ENCODE measurements around the gene GIPR. TPM values are rescaled to one million over a fixed set of nuclear protein-coding genes. Genes with fewer than 3 reads are reported as not detected.

Gene GIPR
- total and polyA plus RNA-seq, 3 donors from 2014 or later: 0.16 to 0.74 (median 0.50) TPM

GRCh38 chr19:45629704-45630103 is 38.3 kb upstream of the GIPR start:
- 77 to 83% methylated on average over 3 to 4 of the region's 4 CpGs for WGBS, 2 donors
- H3K36me3 ChIP-seq (ENCODE audit: low read depth, missing control alignments): no peaks in the 10 kb centered on the region

GRCh38 chr19:45630463-45630862 is 37.6 kb upstream of the GIPR start:
- DNase-seq: no peak
- H3K36me3 ChIP-seq (ENCODE audit: low read depth, missing control alignments): no peaks in the 10 kb centered on the region
- no peaks in the 10 kb centered on the region for H3K4me1 ChIP-seq

More at GRCh38 chr19:45629704-45630103, 38.3 kb upstream of the GIPR start:
- H3K9me3 ChIP-seq: no peaks in the 10 kb centered on the region
- intact Hi-C loops (cut with DNase I; ENCODE audit: low total_unique reads): no loop called here
- TF ChIP-seq POLR2A (IDR thresholded peaks at IDR 0.05) (no peak), CTCF (IDR thresholded peaks at IDR 0.05) (no peak)
- no peaks in the 10 kb centered on the region for H3K4me1 ChIP-seq
- DNase-seq: no peak
- H3K27ac ChIP-seq: no peak overlapping the region
- H3K4me3 ChIP-seq: no peak overlapping the region
- no peaks in the 10 kb centered on the region for H3K27me3 ChIP-seq

GRCh38 chr19:45632468-45633196 is 35.4 kb upstream of the GIPR start:
- Histone ChIP-seq H3K4me1 (no peaks in the 10 kb centered on the region), H3K27me3 (no peaks in the 10 kb centered on the region), H3K27ac (no peak overlapping the region), H3K9me3 (no peaks in the 10 kb centered on the region), H3K36me3 (ENCODE audit: low read depth, missing control alignments) (no peaks in the 10 kb centered on the region), H3K4me3 (peak overlapping the region in 1 of 2 donors; percentile 23)
- no peak for TF ChIP-seq POLR2A (IDR thresholded peaks at IDR 0.05)
- no peak for TF ChIP-seq CTCF (IDR thresholded peaks at IDR 0.05)
- 42 to 55% methylated on average over 25 to 27 of the region's 27 CpGs for WGBS, 2 donors
- intact Hi-C loops (cut with DNase I; ENCODE audit: low total_unique reads): no loop called here
- DNase-seq: peak; percentile 70

More at GRCh38 chr19:45630463-45630862, 37.6 kb upstream of the GIPR start:
- Histone ChIP-seq H3K27me3 (no peaks in the 10 kb centered on the region), H3K27ac (no peak overlapping the region), H3K9me3 (no peaks in the 10 kb centered on the region), H3K4me3 (no peak overlapping the region)
- TF ChIP-seq POLR2A (IDR thresholded peaks at IDR 0.05) (no peak), CTCF (IDR thresholded peaks at IDR 0.05) (no peak)
- intact Hi-C loops (cut with DNase I; ENCODE audit: low total_unique reads): no loop called here
- 97% methylated on average over 2 of the region's 2 CpGs for WGBS, 2 donors

GRCh38 chr19:45636275-45636674 is 31.7 kb upstream of the GIPR start:
- Histone ChIP-seq H3K4me3 (no peak overlapping the region), H3K36me3 (ENCODE audit: low read depth, missing control alignments) (no peaks in the 10 kb centered on the region), H3K9me3 (no peaks in the 10 kb centered on the region), H3K4me1 (peaks cover 12% of the 10 kb centered on the region), H3K27me3 (no peaks in the 10 kb centered on the region), H3K27ac (no peak overlapping the region)
- 83 to 92% methylated on average over 1 of the region's 1 CpG for WGBS, 2 donors
- DNase-seq: no peak
- intact Hi-C loops (cut with DNase I; ENCODE audit: low total_unique reads): no loop called here
- TF ChIP-seq POLR2A (IDR thresholded peaks at IDR 0.05): no peak
- no peak for TF ChIP-seq CTCF (IDR thresholded peaks at IDR 0.05)

GRCh38 chr19:45636902-45637301 is 31.1 kb upstream of the GIPR start:
- no peaks in the 10 kb centered on the region for H3K9me3 ChIP-seq
- no peaks in the 10 kb centered on the region for H3K27me3 ChIP-seq
- no peak for TF ChIP-seq POLR2A (IDR thresholded peaks at IDR 0.05)
- TF ChIP-seq CTCF (IDR thresholded peaks at IDR 0.05): no peak
- H3K36me3 ChIP-seq (ENCODE audit: low read depth, missing control alignments): no peaks in the 10 kb centered on the region
- H3K4me1 ChIP-seq: peaks cover 19% of the 10 kb centered on the region
- H3K27ac ChIP-seq: no peak overlapping the region
- intact Hi-C loops (cut with DNase I; ENCODE audit: low total_unique reads): no loop called here
- DNase-seq: no peak
- 65 to 85% methylated on average over 2 of the region's 2 CpGs for WGBS, 2 donors
- no peak overlapping the region for H3K4me3 ChIP-seq
